Measurements from ENCODE around the gene ATP2C2.
"Not testable (repeated sequence)": the region's sequence is repeated elsewhere in the genome, so short reads cannot be mapped to it uniquely, and the experiment has no call there.

Gene ATP2C2

DNA sequence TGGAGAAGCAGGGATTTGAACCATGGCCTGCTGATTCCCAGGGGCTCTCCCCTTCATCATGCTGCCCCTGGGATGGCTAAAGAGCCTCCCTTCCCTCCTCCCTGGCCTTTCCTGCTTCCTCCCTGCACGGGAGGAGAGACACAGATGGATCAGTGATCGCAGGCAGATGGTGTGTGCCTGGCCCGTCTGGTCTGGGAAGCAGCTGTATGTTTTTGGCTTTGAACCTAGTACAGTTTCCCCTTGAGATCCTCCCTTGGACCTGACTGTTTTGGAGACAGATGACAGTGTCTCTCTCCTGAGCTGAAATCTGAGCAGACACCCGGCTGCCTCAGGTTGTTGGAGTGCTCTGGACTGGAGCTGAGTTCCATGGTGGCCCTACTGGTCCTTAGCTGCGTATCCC, 29.0 kb upstream of the ATP2C2 start:
- in situ Hi-C loops (cut with HindIII; ENCODE audit: low sequenced_read_pairs): no loop called here

- in situ Hi-C loops (cut with HindIII; ENCODE audit: low sequenced_read_pairs): no loop called here
Measured at GRCh38 chr16:84339766-84340165, 28.6 kb upstream of the ATP2C2 start.

GRCh38 chr16:84340325-84341040, 27.9 kb upstream of the ATP2C2 start:
- in situ Hi-C loops (cut with HindIII; ENCODE audit: low sequenced_read_pairs): no loop called here

GRCh38 chr16:84341528-84342295, 26.6 kb upstream of the ATP2C2 start:
- in situ Hi-C loops (cut with HindIII; ENCODE audit: low sequenced_read_pairs): no loop called here

- in situ Hi-C loops (cut with HindIII; ENCODE audit: low sequenced_read_pairs): not testable (repeated sequence)
Measured at GRCh38 chr16:84343800-84344199, 24.5 kb upstream of the ATP2C2 start.

DNA sequence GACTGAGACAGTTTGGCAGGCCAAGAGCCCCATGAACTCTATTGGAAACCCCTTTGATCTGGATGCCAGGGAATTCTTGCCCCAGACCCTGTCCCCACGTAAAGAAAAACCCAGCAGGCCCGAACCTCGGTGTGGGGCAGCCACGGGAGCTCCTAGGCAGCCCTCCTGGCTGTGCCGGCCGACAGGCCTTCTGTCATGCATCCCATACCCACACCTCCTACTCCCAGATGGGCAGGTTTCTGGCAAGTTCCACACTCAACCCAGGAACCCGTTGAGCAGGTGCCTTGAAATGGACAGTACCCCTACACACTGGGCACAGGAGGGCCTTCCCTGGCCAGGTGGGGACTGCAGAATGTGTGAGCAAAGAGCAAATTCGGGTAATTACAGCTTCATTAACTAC, 23.6 kb upstream of the ATP2C2 start:
- in situ Hi-C loops (cut with HindIII; ENCODE audit: low sequenced_read_pairs): no loop called here

- in situ Hi-C loops (cut with HindIII; ENCODE audit: low sequenced_read_pairs): no loop called here
Measured at GRCh38 chr16:84347161-84347560, 21.2 kb upstream of the ATP2C2 start.

DNA sequence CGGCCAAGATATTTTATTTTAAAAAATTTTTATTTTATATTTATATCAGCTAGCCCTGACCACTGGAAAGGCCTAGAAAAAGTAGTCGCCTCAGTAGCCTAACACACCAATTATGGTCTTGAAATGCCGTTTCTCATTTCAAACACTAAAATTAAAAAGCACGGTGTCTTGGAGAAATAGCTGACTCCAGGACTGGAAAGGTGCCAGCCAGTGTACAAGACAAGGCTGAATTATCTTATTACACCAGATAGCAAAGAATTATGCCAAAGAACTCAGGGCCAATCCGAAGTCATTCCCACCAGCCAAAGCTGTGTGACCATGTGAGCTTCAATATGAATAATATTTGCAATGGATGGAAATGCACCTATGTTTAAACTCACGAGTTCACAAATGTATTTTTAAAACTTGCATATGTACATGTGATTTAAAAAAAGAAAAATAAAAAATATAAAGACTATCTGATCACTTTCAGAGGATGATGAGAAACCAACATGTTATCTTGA, 19.9 kb upstream of the ATP2C2 start:
- in situ Hi-C loops (cut with HindIII; ENCODE audit: low sequenced_read_pairs): no loop called here

DNA sequence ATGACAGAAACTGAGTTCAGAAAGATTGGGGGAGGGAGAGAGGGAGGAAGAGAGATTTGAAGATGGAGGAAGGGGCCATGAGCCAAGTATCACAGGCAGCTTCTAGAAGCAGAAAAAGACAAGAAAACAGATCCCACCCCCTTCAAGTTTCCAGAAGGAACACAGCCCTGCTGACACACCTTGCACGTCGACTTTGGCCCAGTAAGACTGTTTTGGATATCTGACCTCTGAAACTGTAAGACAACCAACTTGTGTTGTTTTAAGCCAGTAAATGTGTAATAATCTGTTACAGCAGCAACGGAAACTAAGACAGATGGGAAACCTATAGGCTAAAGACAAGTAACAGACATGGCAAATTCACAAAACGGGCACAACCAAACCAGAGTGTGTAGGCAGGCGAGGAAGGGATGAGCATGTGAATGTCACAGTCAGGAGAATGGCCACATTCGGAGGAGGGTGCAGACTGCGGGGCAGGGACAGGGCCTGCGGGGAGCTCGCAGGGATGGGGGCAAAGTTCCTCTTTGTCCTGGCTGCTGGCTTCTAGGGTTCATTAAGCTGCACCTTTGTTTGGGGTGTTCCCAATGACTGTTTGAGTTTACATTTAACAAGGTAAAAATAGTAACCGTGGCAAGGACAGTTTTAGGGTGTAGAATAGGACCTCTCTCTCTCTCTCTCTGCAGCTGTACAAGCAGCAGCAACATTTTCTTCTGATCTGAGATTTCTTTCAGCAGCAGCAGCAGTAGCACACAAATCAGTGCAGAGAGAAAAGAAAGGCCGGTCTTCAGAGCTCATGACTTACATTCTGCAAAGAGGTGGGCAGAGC, 18.3 kb upstream of the ATP2C2 start:
- in situ Hi-C loops (cut with HindIII; ENCODE audit: low sequenced_read_pairs): no loop called here

- in situ Hi-C loops (cut with HindIII; ENCODE audit: low sequenced_read_pairs): no loop called here
Measured at GRCh38 chr16:84350685-84351400, 17.5 kb upstream of the ATP2C2 start.

DNA sequence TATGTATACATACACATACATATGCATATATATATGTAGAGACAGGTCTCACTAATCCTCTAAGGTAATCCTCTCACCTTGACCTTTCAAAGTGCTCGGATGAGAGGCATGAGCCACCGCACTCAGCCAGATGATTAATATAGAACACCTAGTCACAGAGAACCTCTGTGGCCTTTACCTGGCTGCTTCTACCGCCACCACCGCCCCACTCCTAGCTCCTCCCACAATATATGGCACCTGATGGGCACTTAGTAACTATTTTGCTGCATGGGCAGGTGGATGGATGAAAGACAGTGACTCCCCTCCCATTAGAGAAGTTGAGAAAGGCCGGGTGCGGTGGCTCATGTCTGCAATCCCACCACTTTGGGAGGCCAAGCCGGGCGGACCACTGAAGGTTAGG, 16.7 kb upstream of the ATP2C2 start:
- in situ Hi-C loops (cut with HindIII; ENCODE audit: low sequenced_read_pairs): no loop called here

DNA sequence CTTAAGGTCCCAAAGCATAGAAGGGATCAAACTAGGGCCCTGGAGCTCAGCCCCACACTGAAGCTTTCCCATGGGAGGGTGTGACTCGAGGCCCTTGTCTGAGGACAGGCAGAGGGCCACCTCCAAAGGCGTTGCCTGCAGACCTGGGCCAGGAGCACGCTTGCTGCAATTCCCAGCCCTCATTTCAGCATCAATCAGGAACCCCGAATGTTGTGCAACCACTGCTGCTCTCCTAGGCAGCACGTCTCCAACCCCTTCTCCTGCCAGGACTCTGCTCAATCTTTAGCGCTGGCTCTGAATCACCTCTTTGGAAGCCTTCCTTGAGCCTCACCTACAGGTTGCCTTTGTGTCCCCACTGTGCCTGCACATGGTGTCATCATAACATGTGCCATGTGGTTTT, 14.0 kb upstream of the ATP2C2 start:
- in situ Hi-C loops (cut with HindIII; ENCODE audit: low sequenced_read_pairs): no loop called here

- in situ Hi-C loops (cut with HindIII; ENCODE audit: low sequenced_read_pairs): no loop called here
Measured at GRCh38 chr16:84355149-84355548, 13.2 kb upstream of the ATP2C2 start.

DNA sequence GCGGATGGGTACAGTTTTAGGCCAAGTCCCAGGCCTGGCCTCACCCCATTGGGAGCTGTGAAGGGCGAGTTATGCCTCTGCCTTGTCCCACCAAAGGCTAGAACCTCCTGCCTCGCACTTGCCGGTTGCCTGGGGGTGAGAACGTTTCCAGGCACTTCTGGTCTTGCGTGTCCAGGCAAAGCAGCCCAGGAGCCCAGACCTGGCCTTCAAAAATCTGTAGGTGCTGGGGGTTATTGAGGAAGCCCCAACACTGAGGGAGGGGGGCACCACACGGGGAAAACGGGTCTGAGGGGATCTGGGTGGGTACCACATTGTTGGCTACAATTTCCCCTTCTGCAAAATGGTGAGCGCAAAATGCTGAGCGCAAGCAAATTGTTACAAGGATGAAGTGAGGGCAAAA, 12.2 kb upstream of the ATP2C2 start:
- in situ Hi-C loops (cut with HindIII; ENCODE audit: low sequenced_read_pairs): no loop called here

- in situ Hi-C loops (cut with HindIII; ENCODE audit: low sequenced_read_pairs): no loop called here
Measured at GRCh38 chr16:84356591-84357116, 11.7 kb upstream of the ATP2C2 start.

DNA sequence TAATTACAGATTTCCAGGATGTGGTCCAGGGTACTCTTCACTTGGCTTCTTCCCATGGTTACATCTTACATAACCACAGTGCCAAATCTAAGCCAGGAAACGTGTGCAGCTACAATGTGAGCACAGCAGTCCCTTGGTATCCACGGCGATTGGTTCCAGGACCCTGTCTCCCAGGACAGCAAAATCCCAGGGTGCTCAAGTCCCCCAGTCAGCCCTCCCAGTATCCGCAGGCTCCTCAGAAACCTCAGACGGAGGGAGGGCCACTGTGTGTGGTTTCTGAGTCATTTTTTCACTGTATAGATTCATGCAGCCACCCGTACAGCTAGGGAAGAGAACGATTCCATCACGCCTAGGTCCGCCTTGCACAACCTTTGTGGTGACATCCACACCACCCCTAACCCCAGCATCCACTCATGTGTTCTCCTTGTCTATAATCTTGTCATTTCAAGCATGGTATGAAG, 11.1 kb upstream of the ATP2C2 start:
- in situ Hi-C loops (cut with HindIII; ENCODE audit: low sequenced_read_pairs): no loop called here

DNA sequence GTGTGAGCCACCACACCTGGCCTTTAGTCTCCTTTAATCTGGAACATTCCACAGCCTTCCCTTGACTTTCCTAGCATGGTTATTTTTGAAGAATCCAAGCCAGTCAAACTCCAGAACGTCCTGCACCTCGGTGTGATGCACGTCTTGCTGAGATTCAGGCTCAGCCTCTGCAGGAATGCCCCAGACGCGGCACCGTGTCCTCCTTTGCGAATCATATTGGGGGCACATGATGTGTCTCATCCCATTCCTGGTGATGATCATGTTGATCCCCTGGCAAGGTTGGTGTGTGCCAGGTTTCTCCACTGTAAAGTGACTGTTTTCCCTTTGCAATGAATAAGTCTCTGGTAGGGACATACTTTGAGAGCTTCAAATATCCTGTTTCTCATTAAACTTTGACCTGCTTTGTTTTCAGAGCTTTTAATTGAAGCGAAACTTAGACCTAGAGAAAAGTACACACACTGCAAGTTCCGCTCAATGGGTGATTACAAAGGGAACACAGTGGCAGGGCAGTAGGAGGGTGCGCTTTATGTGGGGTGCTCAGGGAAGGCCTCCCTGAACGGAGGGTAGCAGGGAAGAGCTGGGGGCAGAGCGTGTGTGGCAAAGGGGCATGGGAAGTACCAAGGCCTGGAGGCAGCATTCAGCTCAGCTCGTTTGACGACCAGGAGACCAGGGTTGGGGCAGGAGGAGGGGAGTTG, 9.6 kb upstream of the ATP2C2 start:
- in situ Hi-C loops (cut with HindIII; ENCODE audit: low sequenced_read_pairs): no loop called here

GRCh38 chr16:84359326-84359725, 9.0 kb upstream of the ATP2C2 start:
- in situ Hi-C loops (cut with HindIII; ENCODE audit: low sequenced_read_pairs): no loop called here

GRCh38 chr16:84360170-84360569, 8.2 kb upstream of the ATP2C2 start:
- in situ Hi-C loops (cut with HindIII; ENCODE audit: low sequenced_read_pairs): no loop called here

GRCh38 chr16:84360748-84361147, 7.6 kb upstream of the ATP2C2 start:
- in situ Hi-C loops (cut with HindIII; ENCODE audit: low sequenced_read_pairs): no loop called here

Measured in endothelial cell of hepatic sinusoid (primary cell).